Panc1 (cell line): ENCODE measurements around the gene EXTL1. TPM values are rescaled to one million over a fixed set of nuclear protein-coding genes. Genes with fewer than 3 reads are reported as not detected.

ENCODE experiments used
- ATAC-seq: fragments of 200-7000 bp; cut with Tn5 transposase; 2 replicates; pipeline ENCODE4 v1.9.1; 2020; ENCODE audit warnings: mild to moderate bottlenecking, moderate library complexity
- BruUV-seq: library from RNA; stranded (reverse); fragments of 400-500 nt; replicated peaks from 2 replicates; lab custom pipeline; 2021; lab: Mats Ljungman, UMichigan
- CTCF ChIA-PET: fragments of 300-600 bp; sonication (Branson Sonifier 250); formaldehyde crosslinking; loops from one replicate; lab custom pipeline; 2022; ENCODE audit warnings: antibody characterized with exemption; lab: Charles Lee
- POLR2A ChIA-PET: fragments of 300-600 bp; sonication (Branson Sonifier 250); formaldehyde crosslinking; loops from one replicate; lab custom pipeline; 2022; ENCODE audit warnings: antibody characterized with exemption; lab: Charles Lee
- DNase-seq: peaks from one replicate; pipeline ENCODE4 v3.0.0-alpha.2; 2010; ENCODE audit warnings: low read depth, low spot score
- H3K27ac ChIP-seq: 2 replicates; pipeline ENCODE4 v1.5.1; 2011; ENCODE audit warnings: mild to moderate bottlenecking, low read length, inconsistent platforms
- H3K27me3 ChIP-seq: fragments of 200-500 bp; sonication (Bioruptor generic); 2 replicates; pipeline ENCODE4 v1.6.0; 2014; ENCODE audit warnings: low read length, inconsistent platforms; ENCODE audit not compliant: control insufficient read depth, insufficient read depth
- H3K36me3 ChIP-seq: fragments of 200-500 bp; sonication (Bioruptor generic); 2 replicates; pipeline ENCODE4 v1.5.1; 2014; ENCODE audit warnings: inconsistent platforms, mild to moderate bottlenecking, low read length, moderate library complexity; ENCODE audit not compliant: control insufficient read depth, insufficient read depth
- H3K4me1 ChIP-seq: 2 replicates; pipeline ENCODE4 v1.5.1; 2011; ENCODE audit warnings: inconsistent platforms, mild to moderate bottlenecking, low read length, moderate library complexity; ENCODE audit not compliant: control insufficient read depth, insufficient read depth
- H3K4me3 ChIP-seq, 2 experiments: 2 replicates each; pipeline ENCODE4 v1.5.1; 2011 to 2012; ENCODE audit warnings: low read depth in 2 of 2, low read length in 2 of 2, mild to moderate bottlenecking in 2 of 2, inconsistent platforms in 1 of 2, moderate library complexity in 1 of 2
- H3K9me3 ChIP-seq: fragments of 200-500 bp; sonication (Bioruptor generic); 2 replicates; pipeline ENCODE4 v1.5.1; 2014; ENCODE audit warnings: low read depth, mild to moderate bottlenecking, inconsistent platforms, low read length, moderate library complexity; ENCODE audit not compliant: control insufficient read depth, insufficient read depth
- CTCF ChIP-seq: fragments of 450-650 bp; IDR thresholded peaks from 2 replicates; pipeline ENCODE4 v1.5.1; 2017; ENCODE audit warnings: mild to moderate bottlenecking
- POLR2AphosphoS5 ChIP-seq: IDR thresholded peaks from 2 replicates; pipeline ENCODE4 v1.6.1; 2012; ENCODE audit warnings: mild to moderate bottlenecking, low read depth, low read length, moderate library complexity
- REST ChIP-seq, 2 experiments: IDR thresholded peaks; 2 replicates each; pipeline ENCODE4 v1.6.1; 2011 to 2012; ENCODE audit warnings: low read depth in 2 of 2, control low read depth in 1 of 2, low read length in 1 of 2, mild to moderate bottlenecking in 1 of 2, moderate library complexity in 1 of 2; ENCODE audit not compliant: insufficient read depth in 1 of 2
- SIN3A ChIP-seq: IDR thresholded peaks from 2 replicates; pipeline ENCODE4 v1.6.1; 2012; ENCODE audit warnings: low read depth, mild to moderate bottlenecking, low read length, moderate library complexity, borderline replicate concordance; ENCODE audit not compliant: insufficient read depth
- TCF7L2 ChIP-seq: IDR thresholded peaks from 2 replicates; pipeline ENCODE4 v1.6.1; 2011; ENCODE audit warnings: mild to moderate bottlenecking, low read depth, low read length, inconsistent platforms
- in situ Hi-C: cut with HindIII; loops from 2 replicates; pipeline ENCODE4 v1.10.0; 2016; ENCODE audit warnings: low sequenced_read_pairs, low pct_unique_long_range_greater_than_20kb
- intact Hi-C: fragments of 100-400 bp; cut with micrococcal nuclease; formaldehyde crosslinking; loops from one replicate; pipeline ENCODE4 v1.10.0; 2022; ENCODE audit not compliant: unreplicated experiment
- total RNA-seq: library from RNA; stranded (reverse); gene quantifications from one replicate; pipeline ENCODE4 v1.2.1, GENCODE V29; 2021; ENCODE audit not compliant: unreplicated experiment

The EXTL1 gene
- total RNA-seq, 1 experiment from 2014 or later = 0.10 TPM

GRCh38 chr1:26047278-26047874, 25.8 kb downstream of the EXTL1 start:
- POLR2A ChIA-PET = no interaction called here

GRCh38 chr1:26049531-26050247, 28.1 kb downstream of the EXTL1 start:
- intact Hi-C loops (no loop called here), in situ Hi-C loops (no loop called here)
- ATAC-seq (no peak), DNase-seq (no peak)
- TF ChIP-seq CTCF (no peak), REST (IDR thresholded peaks at IDR 0.05; ENCODE audit: insufficient read depth in 1 of 2, low read depth in 2 of 2, low read length in 1 of 2) (no peak), POLR2AphosphoS5 (no peak), TCF7L2 (no peak), SIN3A (no peak)
- Histone ChIP-seq H3K9me3 (no peaks in the 10 kb centered on the region), H3K27ac (no peak overlapping the region), H3K4me1 (no peaks in the 10 kb centered on the region; the same call in 1 of the 2 replicates), H3K4me3 (no peak overlapping the region), H3K36me3 (no peaks in the 10 kb centered on the region), H3K27me3 (peaks cover 15% of the 10 kb centered on the region)
- ChIA-PET POLR2A (interaction anchor here (1.0 kb wide), 1 partner anchor 9 kb away, joined by 3 read pairs; no protein-coding TSS in a partner anchor), CTCF (no interaction called here)
- no TSS peak for BruUV-seq

More at GRCh38 chr1:26047278-26047874, 25.8 kb downstream of the EXTL1 start:
- H3K27me3 ChIP-seq = peaks cover 15% of the 10 kb centered on the region
- H3K27ac ChIP-seq = no peak overlapping the region
- no TSS peak for BruUV-seq
- ATAC-seq (no peak), DNase-seq (no peak)
- H3K4me1 ChIP-seq = no peaks in the 10 kb centered on the region; the same call in 1 of the 2 replicates
- TF ChIP-seq CTCF (no peak), REST (IDR thresholded peaks at IDR 0.05; ENCODE audit: insufficient read depth in 1 of 2, low read depth in 2 of 2, low read length in 1 of 2) (no peak)
- intact Hi-C loops = no loop called here
- in situ Hi-C loops = no loop called here
- no peaks in the 10 kb centered on the region for H3K9me3 ChIP-seq
- no peaks in the 10 kb centered on the region for H3K36me3 ChIP-seq
- no peak overlapping the region for H3K4me3 ChIP-seq
- CTCF ChIA-PET = no interaction called here
